Activated CD4-positive, alpha-beta T cell treated with anti-CD3 and anti-CD28 coated beads, Interleukin-2, amount 50 U/mL, for 16 hours (primary cell): ENCODE data around the gene ARL5A.

Source experiments
- DNase-seq: peaks from one replicate; pipeline ENCODE4 v3.0.0-alpha.2; 2020

ARL5A gene

GRCh38 chr2:151765760-151766410, 62.3 kb downstream of the ARL5A start:
- DNase-seq: no peak

DNA sequence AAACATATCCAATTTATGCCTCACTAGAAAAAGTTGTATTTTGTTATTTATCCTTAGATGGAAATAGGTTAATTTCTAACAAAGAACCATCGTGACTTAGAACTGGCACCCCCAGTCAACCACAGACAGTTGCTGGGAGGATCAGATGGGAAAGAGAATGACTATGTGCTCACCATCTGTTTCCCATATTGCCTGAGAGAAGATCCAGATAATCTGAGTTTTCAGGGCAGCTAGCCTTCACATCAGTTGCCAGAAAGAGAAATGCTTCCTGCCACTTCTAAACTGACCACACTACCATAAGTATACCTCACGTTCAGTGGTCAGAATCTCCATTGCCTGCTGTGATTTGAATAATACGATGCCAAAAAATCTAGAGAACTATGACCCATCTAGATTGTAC, 65.5 kb downstream of the ARL5A start:
- DNase-seq: no peak

GRCh38 chr2:151761687-151762086, 66.5 kb downstream of the ARL5A start:
- no peak for DNase-seq

DNA sequence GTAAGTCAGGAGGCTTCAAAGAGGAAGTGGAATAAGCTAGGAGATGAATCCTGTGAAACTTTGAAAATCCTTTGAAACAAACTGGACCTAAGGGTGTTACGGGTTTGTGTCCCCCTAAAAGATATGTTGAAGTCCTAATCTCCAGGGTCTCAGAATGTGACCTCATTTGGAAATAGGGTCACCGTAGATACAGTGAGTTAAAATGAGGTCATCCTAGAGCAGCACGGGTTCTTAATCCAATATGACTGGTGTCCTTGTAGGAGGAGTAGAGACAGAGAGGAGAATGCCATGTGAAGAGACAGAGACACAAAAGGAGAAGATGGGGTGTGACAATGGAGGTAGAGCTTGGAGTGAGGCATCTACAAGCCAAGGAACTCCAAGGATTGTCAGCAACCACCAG, 67.0 kb downstream of the ARL5A start:
- no peak for DNase-seq

- DNase-seq: no peak
Measured at GRCh38 chr2:151760139-151760650, 68.0 kb downstream of the ARL5A start.

DNA sequence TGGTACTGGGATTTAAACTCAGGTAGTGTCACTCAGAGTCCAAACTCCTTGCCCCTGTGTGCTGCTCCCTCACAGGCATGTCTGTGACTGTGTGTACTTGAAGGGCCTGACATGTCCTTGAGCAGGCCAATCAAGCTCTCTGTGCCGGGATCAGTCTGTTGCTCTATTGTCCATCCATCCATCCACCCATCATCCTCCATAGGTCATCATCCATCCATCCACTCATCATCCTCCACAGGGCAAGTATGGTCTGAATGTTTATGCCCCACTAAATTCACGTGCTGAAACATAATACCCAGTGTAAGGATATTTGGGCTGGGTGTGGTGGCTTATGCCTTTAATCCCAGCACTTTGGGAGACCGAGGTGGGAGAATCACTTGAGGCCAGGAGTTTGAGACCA, 69.5 kb downstream of the ARL5A start:
- DNase-seq: no peak

DNA sequence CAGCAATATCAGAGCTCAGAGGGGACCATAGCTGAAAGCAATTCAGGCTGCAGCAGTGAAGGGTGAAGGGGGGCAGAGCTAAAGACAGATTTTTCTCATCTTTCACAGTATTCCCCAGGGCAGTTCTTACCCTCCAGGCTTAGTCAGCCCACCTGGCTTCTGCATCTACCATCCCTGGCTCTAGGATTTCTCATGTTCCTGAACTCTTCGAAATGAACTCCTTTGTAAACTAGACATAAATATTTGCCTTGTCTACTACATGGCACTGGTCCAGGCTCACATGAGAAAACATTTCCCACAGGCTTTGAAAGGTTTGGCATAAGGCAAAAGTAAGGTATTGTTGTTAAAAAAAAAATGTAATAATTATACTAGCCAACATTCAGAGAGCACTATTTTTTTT, 70.4 kb downstream of the ARL5A start:
- no peak for DNase-seq

- no peak for DNase-seq
Measured at GRCh38 chr2:151756820-151757219, 71.4 kb downstream of the ARL5A start.

GRCh38 chr2:151754253-151754897, 73.8 kb downstream of the ARL5A start:
- no peak for DNase-seq

- DNase-seq: no peak
Measured at GRCh38 chr2:151753540-151753939, 74.7 kb downstream of the ARL5A start.
